ENCODE measurements around the gene FAM120A.

Gene FAM120A

GRCh38 chr9:93513606-93514005 is 62.1 kb downstream of the FAM120A start:
- H3K4me3 ChIP-seq (IDR thresholded peaks at IDR 0.05; ENCODE audit: insufficient read depth, low read depth, low read length), result no peak overlapping the region
- H3K36me3 ChIP-seq (ENCODE audit: insufficient read depth), result 0 out of 2 replicates have a peak, but pooled peaks cover 4% of the 10 kb centered on the region
- H3K9ac ChIP-seq, result no peak overlapping the region
- TF ChIP-seq, protein P1, sequence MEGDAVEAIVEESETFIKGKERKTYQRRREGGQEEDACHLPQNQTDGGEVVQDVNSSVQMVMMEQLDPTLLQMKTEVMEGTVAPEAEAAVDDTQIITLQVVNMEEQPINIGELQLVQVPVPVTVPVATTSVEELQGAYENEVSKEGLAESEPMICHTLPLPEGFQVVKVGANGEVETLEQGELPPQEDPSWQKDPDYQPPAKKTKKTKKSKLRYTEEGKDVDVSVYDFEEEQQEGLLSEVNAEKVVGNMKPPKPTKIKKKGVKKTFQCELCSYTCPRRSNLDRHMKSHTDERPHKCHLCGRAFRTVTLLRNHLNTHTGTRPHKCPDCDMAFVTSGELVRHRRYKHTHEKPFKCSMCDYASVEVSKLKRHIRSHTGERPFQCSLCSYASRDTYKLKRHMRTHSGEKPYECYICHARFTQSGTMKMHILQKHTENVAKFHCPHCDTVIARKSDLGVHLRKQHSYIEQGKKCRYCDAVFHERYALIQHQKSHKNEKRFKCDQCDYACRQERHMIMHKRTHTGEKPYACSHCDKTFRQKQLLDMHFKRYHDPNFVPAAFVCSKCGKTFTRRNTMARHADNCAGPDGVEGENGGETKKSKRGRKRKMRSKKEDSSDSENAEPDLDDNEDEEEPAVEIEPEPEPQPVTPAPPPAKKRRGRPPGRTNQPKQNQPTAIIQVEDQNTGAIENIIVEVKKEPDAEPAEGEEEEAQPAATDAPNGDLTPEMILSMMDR (conservative IDR thresholded peaks at IDR 0.05; ENCODE audit: low read depth, low read length), result no peak
- no peak overlapping the region for H3K27ac ChIP-seq
- H4K20me1 ChIP-seq (ENCODE audit: insufficient read depth), result no peaks in the 10 kb centered on the region
- no peak overlapping the region for H2AFZ ChIP-seq (ENCODE audit: low read depth)
- no peaks in the 10 kb centered on the region for H3K27me3 ChIP-seq (ENCODE audit: insufficient read depth, low read depth)
- H3K4me1 ChIP-seq (ENCODE audit: low read depth, poor library complexity, severe bottlenecking), result no peaks in the 10 kb centered on the region
- no peak overlapping the region for H3K4me2 ChIP-seq
- peaks cover 40% of the 10 kb centered on the region for H3K79me2 ChIP-seq (ENCODE audit: insufficient read depth, low read depth)

- H4K20me1 ChIP-seq (ENCODE audit: insufficient read depth), result no peaks in the 10 kb centered on the region
- H3K36me3 ChIP-seq (ENCODE audit: insufficient read depth), result 0 out of 2 replicates have a peak, but pooled peaks cover 4% of the 10 kb centered on the region
- no peak overlapping the region for H3K27ac ChIP-seq
Observed at GRCh38 chr9:93517331-93517730, 65.8 kb downstream of the FAM120A start.

DNA sequence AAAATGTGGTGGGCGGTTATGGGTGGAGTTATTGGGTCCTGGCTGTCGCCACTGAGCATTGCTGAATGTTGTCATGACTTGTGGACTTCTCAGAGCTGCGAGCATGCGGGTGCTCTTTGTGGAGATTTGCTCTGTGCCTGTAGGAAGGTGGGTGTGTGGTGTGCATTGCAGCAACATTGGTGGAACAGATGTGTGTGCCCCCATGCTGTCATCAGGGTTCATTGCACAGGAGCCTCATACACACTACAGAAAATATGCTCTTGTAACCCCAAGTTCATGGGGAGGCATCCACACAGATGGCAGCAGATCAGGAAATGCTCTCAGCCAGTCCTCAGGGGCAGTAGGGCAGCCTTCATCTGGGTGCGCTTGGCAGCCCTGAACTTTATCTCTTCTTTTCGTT is 69.0 kb downstream of the FAM120A start:
- Histone ChIP-seq H2AFZ (ENCODE audit: low read depth) (no peak overlapping the region), H3K4me1 (ENCODE audit: low read depth, poor library complexity, severe bottlenecking) (no peaks in the 10 kb centered on the region), H4K20me1 (ENCODE audit: insufficient read depth) (no peaks in the 10 kb centered on the region), H3K4me3 (IDR thresholded peaks at IDR 0.05; ENCODE audit: insufficient read depth, low read depth, low read length) (no peak overlapping the region), H3K27me3 (ENCODE audit: insufficient read depth, low read depth) (no peaks in the 10 kb centered on the region), H3K9ac (no peak overlapping the region), H3K36me3 (ENCODE audit: insufficient read depth) (0 out of 2 replicates have a peak, but pooled peaks cover 4% of the 10 kb centered on the region), H3K27ac (no peak overlapping the region), H3K4me2 (no peak overlapping the region), H3K79me2 (ENCODE audit: insufficient read depth, low read depth) (peaks cover 13% of the 10 kb centered on the region; the same call in 1 of the 2 replicates)
- TF ChIP-seq, protein P1 (conservative IDR thresholded peaks at IDR 0.05; ENCODE audit: low read depth, low read length), result no peak

More at GRCh38 chr9:93517331-93517730, 65.8 kb downstream of the FAM120A start:
- TF ChIP-seq, protein P1 (conservative IDR thresholded peaks at IDR 0.05; ENCODE audit: low read depth, low read length), result no peak
- Histone ChIP-seq H3K9ac (no peak overlapping the region), H3K4me1 (ENCODE audit: low read depth, poor library complexity, severe bottlenecking) (no peaks in the 10 kb centered on the region), H3K27me3 (ENCODE audit: insufficient read depth, low read depth) (no peaks in the 10 kb centered on the region), H2AFZ (ENCODE audit: low read depth) (no peak overlapping the region), H3K79me2 (ENCODE audit: insufficient read depth, low read depth) (peaks cover 31% of the 10 kb centered on the region; the same call in 1 of the 2 replicates), H3K4me2 (no peak overlapping the region), H3K4me3 (IDR thresholded peaks at IDR 0.05; ENCODE audit: insufficient read depth, low read depth, low read length) (no peak overlapping the region)

DNA sequence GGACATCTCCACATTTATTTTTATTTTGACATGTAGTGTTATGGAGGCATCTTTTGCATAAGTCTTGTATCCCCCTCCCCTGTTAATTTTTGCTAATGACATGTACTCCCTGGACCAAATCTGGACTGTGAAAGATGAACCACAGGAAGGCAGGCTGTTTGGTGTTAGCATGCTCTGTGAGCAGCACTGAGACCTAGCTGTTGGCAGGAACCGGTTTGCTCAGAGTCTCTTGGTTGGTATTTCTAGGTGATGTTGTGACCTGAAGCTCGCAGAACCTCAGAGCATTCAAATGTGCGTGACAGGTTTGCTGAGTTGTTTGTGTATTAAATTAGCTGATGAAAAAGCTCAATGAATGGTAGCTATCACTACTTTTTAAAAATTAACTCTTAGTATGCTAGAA is 71.3 kb downstream of the FAM120A start:
- Histone ChIP-seq H3K79me2 (ENCODE audit: insufficient read depth, low read depth) (peaks cover 13% of the 10 kb centered on the region; the same call in 1 of the 2 replicates), H3K4me2 (no peak overlapping the region), H3K27me3 (ENCODE audit: insufficient read depth, low read depth) (no peaks in the 10 kb centered on the region), H3K4me3 (IDR thresholded peaks at IDR 0.05; ENCODE audit: insufficient read depth, low read depth, low read length) (no peak overlapping the region), H3K4me1 (ENCODE audit: low read depth, poor library complexity, severe bottlenecking) (no peaks in the 10 kb centered on the region), H4K20me1 (ENCODE audit: insufficient read depth) (no peaks in the 10 kb centered on the region), H2AFZ (ENCODE audit: low read depth) (no peak overlapping the region), H3K36me3 (ENCODE audit: insufficient read depth) (0 out of 2 replicates have a peak, but pooled peaks cover 4% of the 10 kb centered on the region), H3K9ac (no peak overlapping the region), H3K27ac (no peak overlapping the region)
- TF ChIP-seq, protein P1 (conservative IDR thresholded peaks at IDR 0.05; ENCODE audit: low read depth, low read length), result no peak

Data from KMS-11 (cell line).